Thoracic aorta (tissue), 2 donors: ENCODE results near the gene ADARB1. TPM values are rescaled to one million over a fixed set of nuclear protein-coding genes. Genes with fewer than 3 reads are reported as not detected.
"Not testable (repeated sequence)": the region's sequence is repeated elsewhere in the genome, so short reads cannot be mapped to it uniquely, and the experiment has no call there.

Experiments used
- ATAC-seq: fragments of 150-250 bp; one replicate; pipeline ENCODE4 v1.8.0; 2017; ENCODE audit warnings: low read depth; ENCODE audit not compliant: insufficient number of reproducible peaks, low FRiP score
- DNase-seq: peaks from one replicate; pipeline ENCODE4 v3.0.0-alpha.2; 2020; ENCODE audit warnings: low spot score
- H3K27ac ChIP-seq, 2 donors: fragments of 200-600 bp; sonication (generic); 1 replicate in 1 of 2; 2 replicates in 1 of 2; pipeline ENCODE4 v1.5.1; 2016; ENCODE audit warnings: mild to moderate bottlenecking in 2 of 2, moderate library complexity in 2 of 2
- H3K27me3 ChIP-seq: fragments of 200-600 bp; sonication (generic); replicated peaks from 2 replicates; pipeline ENCODE4 v1.6.0; 2016; ENCODE audit warnings: mild to moderate bottlenecking; ENCODE audit not compliant: insufficient read depth
- H3K36me3 ChIP-seq: fragments of 200-600 bp; sonication (generic); one replicate; pipeline ENCODE4 v1.5.1; 2016
- H3K4me1 ChIP-seq, 2 donors: fragments of 200-600 bp; sonication (generic); 1 replicate in 1 of 2; 2 replicates in 1 of 2; pipeline versions ENCODE4 v1.5.1 to v1.6.0; 2016; ENCODE audit warnings: low read depth in 2 of 2, mild to moderate bottlenecking in 1 of 2; ENCODE audit not compliant: control insufficient read depth in 1 of 2
- H3K4me3 ChIP-seq: fragments of 200-600 bp; sonication (generic); 2 replicates; pipeline ENCODE4 v1.5.1; 2016; ENCODE audit warnings: mild to moderate bottlenecking
- H3K9me3 ChIP-seq: fragments of 200-600 bp; sonication (generic); 2 replicates; pipeline ENCODE4 v1.5.1; 2016
- total RNA-seq, 2 donors: library from RNA; depleted of rRNA; stranded (reverse); fragments of >200 nt; gene quantifications; one replicate each; pipeline versions ENCODE4 v1.1.0 to v1.2.3, GENCODE V29; 2016
- TF ChIP-seq, protein P1 (sequence below): fragments of 200-600 bp; sonication (generic); IDR thresholded peaks from one replicate; pipeline ENCODE4 v1.5.1; 2019; ENCODE audit warnings: antibody characterized with exemption

ADARB1 gene
- total RNA-seq, 2 donors from 2014 or later = 124 to 201 TPM

GRCh38 chr21:45143855-45144254, 69.5 kb downstream of the ADARB1 start:
- Histone ChIP-seq H3K27ac (no peak overlapping the region), H3K4me1 (peaks cover 6 to 28% of the 10 kb centered on the region in 2 donors), H3K36me3 (peaks cover 29% of the 10 kb centered on the region), H3K27me3 (no peaks in the 10 kb centered on the region), H3K4me3 (no peak overlapping the region), H3K9me3 (no peaks in the 10 kb centered on the region)
- DNase-seq = no peak
- TF ChIP-seq, protein P1, sequence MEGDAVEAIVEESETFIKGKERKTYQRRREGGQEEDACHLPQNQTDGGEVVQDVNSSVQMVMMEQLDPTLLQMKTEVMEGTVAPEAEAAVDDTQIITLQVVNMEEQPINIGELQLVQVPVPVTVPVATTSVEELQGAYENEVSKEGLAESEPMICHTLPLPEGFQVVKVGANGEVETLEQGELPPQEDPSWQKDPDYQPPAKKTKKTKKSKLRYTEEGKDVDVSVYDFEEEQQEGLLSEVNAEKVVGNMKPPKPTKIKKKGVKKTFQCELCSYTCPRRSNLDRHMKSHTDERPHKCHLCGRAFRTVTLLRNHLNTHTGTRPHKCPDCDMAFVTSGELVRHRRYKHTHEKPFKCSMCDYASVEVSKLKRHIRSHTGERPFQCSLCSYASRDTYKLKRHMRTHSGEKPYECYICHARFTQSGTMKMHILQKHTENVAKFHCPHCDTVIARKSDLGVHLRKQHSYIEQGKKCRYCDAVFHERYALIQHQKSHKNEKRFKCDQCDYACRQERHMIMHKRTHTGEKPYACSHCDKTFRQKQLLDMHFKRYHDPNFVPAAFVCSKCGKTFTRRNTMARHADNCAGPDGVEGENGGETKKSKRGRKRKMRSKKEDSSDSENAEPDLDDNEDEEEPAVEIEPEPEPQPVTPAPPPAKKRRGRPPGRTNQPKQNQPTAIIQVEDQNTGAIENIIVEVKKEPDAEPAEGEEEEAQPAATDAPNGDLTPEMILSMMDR = no peak
- no peak for ATAC-seq

DNA sequence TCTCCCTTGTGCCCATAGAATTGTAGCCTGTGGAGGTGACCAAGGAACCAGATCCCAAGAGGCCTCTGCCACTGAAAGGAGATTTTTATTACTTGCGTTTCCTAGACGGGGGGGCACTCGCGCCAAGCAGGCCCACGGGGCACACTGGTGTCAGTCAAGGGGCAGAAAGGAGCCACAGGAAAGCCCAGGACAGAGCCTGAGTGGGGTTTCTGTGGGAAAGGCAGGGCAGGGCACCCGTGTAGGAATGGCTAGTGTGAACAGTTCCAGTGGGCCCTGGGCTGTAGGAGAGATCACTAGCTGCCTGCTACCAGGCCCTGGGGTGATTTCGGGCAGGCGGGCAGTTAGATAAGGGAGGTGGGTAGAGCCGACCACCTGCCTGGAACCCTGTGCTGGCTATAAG, 70.8 kb downstream of the ADARB1 start:
- TF ChIP-seq, protein P1 = no peak

DNA sequence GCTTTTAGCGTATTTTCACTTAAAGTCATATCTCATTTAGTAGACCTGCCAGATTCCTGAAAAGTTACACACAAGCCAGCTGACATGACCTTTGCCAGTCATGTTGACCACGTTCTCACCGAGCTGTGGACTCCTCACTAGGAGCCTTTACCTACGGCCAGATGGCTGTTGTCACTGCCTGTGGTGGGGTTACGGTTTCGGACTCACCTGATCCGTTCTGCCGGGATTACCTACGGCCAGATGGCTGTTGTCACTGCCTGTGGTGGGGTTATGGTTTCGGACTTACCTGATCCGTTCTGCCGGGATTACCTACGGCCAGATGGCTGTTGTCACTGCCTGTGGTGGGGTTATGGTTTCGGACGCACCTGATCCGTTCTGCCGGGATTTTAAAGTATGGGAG, 71.5 kb downstream of the ADARB1 start:
- peaks cover 29% of the 10 kb centered on the region for H3K36me3 ChIP-seq

More for the DNA sequence above, 70.8 kb downstream of the ADARB1 start:
- Histone ChIP-seq H3K4me1 (peaks cover 6 to 27% of the 10 kb centered on the region in 2 donors), H3K4me3 (no peak overlapping the region), H3K9me3 (no peaks in the 10 kb centered on the region), H3K27ac (no peak overlapping the region), H3K36me3 (peaks cover 29% of the 10 kb centered on the region), H3K27me3 (no peaks in the 10 kb centered on the region)
- no peak for ATAC-seq
- no peak for DNase-seq

DNA sequence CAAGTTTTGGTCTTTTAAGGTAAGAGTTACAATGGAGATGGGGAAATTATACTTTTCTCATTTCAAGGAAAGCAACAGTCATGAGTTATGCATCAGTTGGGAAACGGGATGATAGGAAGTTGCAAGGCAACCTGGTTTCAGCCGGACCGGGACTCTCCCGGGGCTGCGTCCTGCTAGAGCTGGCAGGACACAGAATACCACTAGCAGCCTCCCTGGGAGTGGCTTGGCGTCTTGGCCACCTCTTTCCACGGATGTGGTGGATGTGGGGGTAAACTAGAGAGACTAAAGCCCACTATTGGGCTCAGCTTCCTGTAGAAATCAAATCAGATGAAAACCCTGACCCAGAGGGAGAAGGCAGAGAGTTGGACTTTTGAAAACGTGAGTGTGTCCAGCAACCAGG, 71.9 kb downstream of the ADARB1 start:
- no peak for ATAC-seq

More for the DNA sequence above, 71.5 kb downstream of the ADARB1 start:
- DNase-seq, H3K4me3 ChIP-seq, H3K9me3 ChIP-seq, H3K27ac ChIP-seq, H3K27me3 ChIP-seq, ATAC-seq: not testable (repeated sequence)
- H3K4me1 ChIP-seq = peaks cover 6 to 29% of the 10 kb centered on the region in 2 donors

DNA sequence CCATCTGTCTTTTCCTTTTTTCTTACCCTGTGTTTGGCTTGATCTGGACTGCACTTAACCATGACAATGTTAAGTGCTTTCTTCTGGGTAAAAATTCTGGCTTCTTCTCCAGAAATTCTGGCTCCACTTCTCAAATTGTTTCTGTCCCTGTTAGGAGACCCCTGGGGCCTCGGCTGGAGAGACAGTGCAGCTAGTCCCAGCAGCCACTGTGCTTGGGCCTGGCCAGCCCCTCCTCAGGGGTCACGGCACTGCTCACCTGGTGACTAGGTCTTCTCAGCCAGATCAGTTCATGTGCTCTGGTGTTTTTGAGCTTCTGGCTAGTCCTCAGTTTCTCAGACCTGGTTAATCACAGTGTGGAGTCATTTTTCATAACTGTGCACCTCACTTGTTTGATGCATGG, 72.4 kb downstream of the ADARB1 start:
- Histone ChIP-seq H3K4me1 (peaks cover 6 to 35% of the 10 kb centered on the region in 2 donors), H3K27ac (no peak overlapping the region), H3K27me3 (no peaks in the 10 kb centered on the region), H3K9me3 (no peaks in the 10 kb centered on the region), H3K4me3 (no peak overlapping the region), H3K36me3 (peaks cover 29% of the 10 kb centered on the region)
- TF ChIP-seq, protein P1 = no peak
- ATAC-seq = no peak
- no peak for DNase-seq

More for the DNA sequence above, 71.9 kb downstream of the ADARB1 start:
- Histone ChIP-seq H3K4me1 (peaks cover 6 to 33% of the 10 kb centered on the region in 2 donors), H3K9me3 (no peaks in the 10 kb centered on the region), H3K36me3 (peaks cover 29% of the 10 kb centered on the region), H3K4me3 (no peak overlapping the region), H3K27ac (no peak overlapping the region), H3K27me3 (no peaks in the 10 kb centered on the region)
- TF ChIP-seq, protein P1 = no peak
- no peak for DNase-seq
